GM18498 (cell line): ENCODE measurements around the gene ACY1.

ENCODE experiments used
- ATAC-seq: cut with Tn5 transposase; IDR thresholded peaks from one replicate; pipeline ENCODE4 v1.9.1; 2021; ENCODE audit warnings: mild to moderate bottlenecking, moderate library complexity; ENCODE audit not compliant: unreplicated experiment

Gene ACY1

GRCh38 chr3:51982838-51983577, at the start of gene ACY1:
Gene ACY1, plus strand, starts transcription at chr3:51983535. Its CDS starts 530 bp downstream, at chr3:51984065.
- ATAC-seq = peak; percentile 81

DNA sequence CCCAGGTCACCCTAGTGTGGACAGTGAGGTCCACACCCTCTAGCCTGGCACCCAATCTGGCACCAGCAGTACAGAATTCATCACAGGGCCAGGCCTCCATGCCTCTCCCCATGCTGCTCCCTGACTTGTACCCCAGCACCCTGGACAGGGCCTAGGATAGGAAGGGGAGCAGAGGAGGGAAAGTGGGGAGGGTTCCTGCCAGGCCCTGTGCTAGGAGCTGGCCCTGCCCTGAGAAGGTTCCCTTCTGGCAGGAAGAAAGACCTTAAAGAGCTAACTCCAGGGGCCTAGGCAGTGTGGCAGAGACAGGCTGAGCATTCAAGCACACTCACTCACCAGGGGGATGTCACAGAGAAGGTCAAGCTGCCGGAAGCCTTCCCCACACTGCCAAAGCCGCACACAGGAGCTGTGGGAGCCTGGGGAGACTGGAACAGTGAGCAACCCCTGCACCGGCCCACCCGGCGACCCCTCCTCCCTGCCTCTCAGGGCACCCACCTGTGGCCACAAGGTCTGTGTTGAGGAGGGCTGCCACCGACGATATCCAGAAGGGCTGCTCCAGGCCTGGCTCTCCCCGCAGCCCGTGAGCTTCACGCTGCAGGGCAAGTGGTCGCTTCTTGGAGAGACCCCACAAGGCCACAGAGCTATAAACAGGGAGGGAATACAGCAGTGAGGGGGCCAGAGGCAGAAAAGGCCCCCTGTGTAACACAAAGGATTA, 49.0 kb upstream of the ACY1 start:
- no peak for ATAC-seq

DNA sequence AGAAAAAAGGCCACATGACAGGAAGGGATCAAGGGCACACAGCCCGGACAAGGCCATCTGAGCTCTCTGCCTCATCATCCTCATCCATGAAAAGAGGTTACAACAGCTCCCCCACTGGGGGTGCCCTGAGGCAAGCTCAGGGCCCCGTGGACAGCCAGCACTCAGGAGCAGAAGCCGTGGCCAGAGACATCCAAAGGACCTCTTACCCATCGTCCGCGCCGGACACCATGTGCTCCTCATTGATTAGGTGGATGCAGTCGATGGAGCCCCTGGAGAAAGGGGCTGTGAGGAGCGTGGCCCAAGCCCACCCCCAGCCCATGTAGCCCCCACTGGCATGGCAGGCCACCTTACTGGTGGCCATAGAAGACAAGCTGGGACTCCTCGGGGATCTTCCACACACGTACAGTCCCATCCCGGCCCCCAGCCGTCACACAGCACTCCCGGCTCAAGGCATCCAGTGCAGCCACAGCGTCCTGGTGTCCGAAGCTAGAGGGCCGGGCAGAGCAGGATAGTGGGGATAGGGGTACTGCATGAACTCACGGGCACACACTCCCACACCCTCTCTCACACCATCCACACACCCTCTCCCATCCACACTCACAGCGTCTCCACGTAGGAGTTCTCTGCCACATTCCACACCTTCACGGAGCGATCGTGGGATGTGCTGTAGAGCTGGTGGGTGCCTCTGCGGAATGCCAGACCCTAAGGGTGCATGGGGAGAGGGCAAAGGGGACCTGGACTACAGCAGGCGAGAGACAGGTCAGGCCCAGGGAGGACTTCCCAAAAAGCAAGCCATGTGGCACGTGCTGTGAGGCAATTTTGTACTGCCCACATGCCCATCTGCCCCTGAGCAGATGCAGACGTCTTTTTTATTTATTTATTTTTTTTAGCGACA, 48.1 kb upstream of the ACY1 start:
- no peak for ATAC-seq

DNA sequence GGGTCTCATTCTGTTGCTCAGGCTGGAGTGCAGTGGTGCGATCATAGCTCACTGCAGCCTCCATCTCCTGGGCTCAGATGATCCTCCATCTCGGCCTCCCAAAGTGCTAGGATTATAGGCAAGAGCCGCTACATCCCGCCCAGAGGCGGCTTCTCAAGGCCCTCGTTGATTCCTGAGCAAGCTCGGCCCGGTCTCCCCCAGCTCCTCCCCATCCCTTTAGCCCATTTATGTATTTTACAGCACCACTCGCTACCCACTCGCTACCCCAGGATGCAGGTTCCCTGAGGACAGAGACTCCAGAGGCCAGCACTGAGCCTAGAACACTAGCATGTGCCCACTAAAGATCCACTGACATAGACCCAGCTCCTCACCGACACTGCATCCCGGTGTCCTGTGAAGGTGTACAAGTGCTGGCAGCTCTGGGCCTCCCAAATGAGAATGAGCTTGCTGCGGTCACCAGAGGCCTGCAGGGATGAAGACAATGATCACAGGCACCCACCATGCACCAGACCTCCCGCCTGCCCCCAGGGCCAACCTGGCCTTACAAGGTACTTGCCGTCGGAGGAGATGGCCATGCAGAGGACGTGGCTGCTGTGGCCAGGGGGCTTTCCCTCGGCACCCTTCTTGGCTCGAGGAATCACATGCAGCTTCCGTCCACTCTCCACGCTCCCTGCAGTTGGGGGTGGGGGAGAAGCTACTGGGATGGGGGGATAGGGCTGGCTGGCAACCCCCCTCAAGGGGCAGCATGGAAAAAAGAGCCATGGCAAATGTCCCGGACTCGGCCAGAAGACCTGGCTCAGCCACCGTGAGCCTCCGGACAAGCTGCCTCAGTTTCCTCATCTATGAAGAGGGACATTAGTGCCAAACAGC, 47.2 kb upstream of the ACY1 start:
- no peak for ATAC-seq

DNA sequence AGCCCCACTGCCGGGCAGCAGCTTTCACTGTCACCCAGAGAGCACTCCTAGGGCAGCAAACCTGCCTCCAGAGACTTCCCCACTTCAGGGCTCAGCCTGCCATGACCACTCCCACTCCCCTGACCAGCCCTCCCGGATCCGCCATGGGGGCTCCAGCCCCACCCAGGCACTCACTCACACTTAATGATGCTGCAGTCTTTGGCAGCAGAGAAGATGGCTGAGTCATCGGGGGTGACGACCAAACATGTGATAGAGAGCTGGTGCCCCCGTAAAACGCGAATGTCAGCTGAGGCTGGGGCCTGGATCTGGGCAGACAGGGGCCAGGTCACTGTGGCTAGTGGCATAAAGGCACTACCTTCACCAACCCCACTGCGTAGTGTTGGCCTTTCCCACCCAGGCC, 46.3 kb upstream of the ACY1 start:
- no peak for ATAC-seq

DNA sequence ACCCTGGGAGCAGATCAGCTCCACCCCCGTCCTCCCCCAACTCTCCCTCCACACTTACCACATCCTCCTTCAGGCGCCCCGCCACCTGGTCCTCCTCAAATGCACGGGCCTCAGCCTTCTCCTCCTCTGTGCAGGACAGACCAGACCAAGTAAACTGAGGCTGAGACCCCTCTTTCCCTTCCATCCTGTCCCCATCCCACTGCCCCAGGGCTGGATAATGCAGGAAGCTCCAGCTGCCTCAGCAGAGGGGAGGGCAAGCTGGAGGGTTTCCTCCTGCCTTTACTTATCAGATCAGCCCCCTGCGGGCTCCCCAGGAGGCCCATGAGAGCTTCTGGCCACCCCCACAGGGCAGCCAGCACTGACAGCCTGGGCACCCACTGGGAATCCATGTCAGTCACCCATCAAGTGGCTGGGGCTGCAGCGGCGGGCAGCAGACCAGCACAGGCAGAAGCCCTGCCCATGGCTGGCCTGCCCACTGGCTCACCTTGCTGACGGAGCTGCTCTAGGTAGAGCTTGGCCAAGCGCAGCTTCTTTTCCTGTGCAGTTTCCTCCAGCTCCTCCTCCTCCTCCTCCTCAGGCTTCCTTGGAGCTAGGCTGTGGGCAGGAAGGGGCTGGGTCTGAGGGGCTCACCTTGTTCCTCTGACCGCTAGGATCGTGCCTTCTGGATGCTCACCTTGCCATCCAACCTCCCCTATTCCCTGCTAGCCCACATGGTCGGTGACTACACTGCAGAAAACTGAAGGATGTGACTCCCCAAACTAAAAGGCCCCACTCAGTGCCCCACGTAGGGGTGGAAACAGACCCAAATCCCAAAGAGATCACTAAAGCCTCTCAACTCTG, 45.5 kb upstream of the ACY1 start:
- no peak for ATAC-seq

GRCh38 chr3:51938780-51939425, 44.4 kb upstream of the ACY1 start:
- no peak for ATAC-seq

GRCh38 chr3:51940648-51941462, 42.5 kb upstream of the ACY1 start:
- no peak for ATAC-seq

DNA sequence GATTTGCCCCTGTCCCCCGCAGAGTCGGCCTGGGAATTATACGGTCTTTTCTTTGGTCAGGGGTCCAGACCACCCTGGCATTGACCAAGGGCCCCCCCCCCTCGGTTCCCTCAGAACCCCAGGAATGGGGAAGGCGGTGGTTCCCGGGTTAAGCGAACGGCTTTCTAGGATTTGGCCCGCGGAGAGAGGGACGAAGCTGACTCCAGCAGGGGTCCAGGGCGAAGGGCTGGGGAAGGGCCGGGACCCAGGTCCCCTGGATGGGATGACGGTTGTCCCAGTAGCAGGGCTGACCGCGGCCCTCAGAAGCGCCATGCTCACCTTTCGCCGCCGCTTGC, 41.9 kb upstream of the ACY1 start:
- ATAC-seq = no peak

- ATAC-seq = peak; percentile 91
Measured at GRCh38 chr3:51941798-51942602, 41.3 kb upstream of the ACY1 start, which contains the start of the genes PARP3 and RRP9. Gene PARP3, plus strand, starts transcription at chr3:51942363. Its CDS starts 993 bp downstream, at chr3:51943356. Gene RRP9, minus strand, starts transcription at chr3:51941904. Its CDS starts 37 bp downstream, at chr3:51941867.

DNA sequence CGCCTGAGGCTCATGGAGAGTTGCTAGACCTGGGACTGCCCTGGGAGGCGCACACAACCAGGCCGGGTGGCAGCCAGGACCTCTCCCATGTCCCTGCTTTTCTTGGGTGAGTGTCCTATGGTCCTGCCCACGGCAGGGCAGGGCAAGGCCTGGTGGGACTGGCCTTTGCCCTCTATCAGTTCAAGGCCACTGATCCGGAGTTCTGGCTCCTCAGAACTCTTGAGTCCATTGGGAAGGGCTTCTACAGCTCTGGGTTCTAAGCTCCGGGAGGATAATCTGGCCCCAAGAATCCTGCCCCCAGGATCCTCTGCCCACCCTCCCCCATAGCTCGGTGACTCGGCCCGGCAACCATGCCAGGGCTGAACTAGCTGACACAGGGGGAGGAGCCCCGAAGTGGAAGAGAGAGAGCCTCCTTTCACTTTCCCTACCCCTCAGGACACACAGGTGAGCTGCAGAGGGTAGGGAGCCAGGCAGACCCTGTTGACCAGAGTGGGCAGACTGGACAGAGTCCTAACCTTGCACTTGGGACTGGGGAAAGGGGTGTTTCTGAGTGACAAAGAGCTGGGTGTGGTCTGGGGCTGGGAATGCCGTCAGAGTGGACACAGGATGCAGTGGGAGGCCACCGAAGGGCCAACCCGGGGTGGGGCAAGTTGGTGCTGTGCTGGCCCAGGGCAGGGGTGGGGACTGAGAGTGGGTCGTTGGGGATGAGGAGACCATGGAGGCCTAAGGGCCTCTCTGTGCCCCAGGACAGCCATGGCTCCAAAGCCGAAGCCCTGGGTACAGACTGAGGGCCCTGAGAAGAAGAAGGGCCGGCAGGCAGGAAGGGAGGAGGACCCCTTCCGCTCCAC, 40.5 kb upstream of the ACY1 start:
- ATAC-seq = peak; percentile 20

GRCh38 chr3:51943451-51944391, 39.6 kb upstream of the ACY1 start:
- no peak for ATAC-seq

DNA sequence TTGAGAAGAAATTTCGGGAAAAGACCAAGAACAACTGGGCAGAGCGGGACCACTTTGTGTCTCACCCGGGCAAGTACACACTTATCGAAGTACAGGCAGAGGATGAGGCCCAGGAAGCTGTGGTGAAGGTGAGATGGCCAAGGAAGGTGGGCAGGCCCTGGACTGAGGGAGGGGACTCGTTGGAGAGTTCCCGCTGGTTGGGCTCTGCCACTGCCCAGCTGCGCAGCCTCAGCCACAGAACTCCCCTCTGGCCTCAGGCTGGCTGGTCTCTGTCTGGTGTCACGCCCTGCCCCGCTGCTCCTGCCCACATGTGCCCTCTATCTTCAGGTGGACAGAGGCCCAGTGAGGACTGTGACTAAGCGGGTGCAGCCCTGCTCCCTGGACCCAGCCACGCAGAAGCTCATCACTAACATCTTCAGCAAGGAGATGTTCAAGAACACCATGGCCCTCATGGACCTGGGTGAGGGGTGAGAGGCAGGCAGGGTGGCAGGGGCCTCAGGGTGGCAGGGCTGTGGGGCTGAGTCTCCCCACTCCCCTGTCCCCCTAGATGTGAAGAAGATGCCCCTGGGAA, 38.8 kb upstream of the ACY1 start:
- no peak for ATAC-seq

DNA sequence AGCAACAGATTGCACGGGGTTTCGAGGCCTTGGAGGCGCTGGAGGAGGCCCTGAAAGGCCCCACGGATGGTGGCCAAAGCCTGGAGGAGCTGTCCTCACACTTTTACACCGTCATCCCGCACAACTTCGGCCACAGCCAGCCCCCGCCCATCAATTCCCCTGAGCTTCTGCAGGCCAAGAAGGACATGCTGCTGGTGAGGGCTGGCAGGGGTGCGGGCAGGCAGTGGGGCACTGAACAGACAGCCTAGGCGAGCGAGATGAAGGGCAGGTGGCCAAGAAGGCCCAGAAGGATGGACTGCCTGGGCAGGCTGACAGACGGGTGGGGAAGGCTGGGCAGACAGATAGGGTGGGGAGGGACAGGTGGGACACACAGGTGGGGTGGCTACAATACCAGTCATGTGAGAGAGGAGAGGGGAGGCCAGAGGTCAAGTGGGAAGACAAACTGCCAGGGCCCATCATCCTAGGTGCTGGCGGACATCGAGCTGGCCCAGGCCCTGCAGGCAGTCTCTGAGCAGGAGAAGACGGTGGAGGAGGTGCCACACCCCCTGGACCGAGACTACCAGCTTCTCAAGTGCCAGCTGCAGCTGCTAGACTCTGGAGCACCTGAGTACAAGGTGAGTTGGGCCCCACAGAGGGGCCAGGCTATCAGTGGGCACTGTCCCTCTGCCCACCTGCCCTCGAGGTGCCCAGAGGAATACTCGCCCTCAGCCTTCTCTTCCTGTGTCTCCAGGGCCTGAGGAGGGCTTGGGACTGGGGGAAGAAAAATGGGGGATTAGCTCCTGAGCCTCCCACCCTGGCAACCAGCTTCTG, 38.1 kb upstream of the ACY1 start:
- no peak for ATAC-seq
